Esophagus muscularis mucosa (tissue), 4 donors: ENCODE results near the gene MINPP1. TPM values are rescaled to one million over a fixed set of nuclear protein-coding genes. Genes with fewer than 3 reads are reported as not detected.

Source experiments
- DNase-seq: peaks from one replicate; pipeline ENCODE4 v3.0.0-alpha.2; 2017; ENCODE audit errors: extremely low spot score
- H3K27ac ChIP-seq, 4 donors: fragments of 200-600 bp; sonication (generic); replicated peaks in 1 of 4; 1 replicate in 3 of 4; 2 replicates in 1 of 4; pipeline ENCODE4 v1.5.1; 2016 to 2019; ENCODE audit warnings: mild to moderate bottlenecking in 1 of 4
- H3K27me3 ChIP-seq, 4 donors: fragments of 200-600 bp; sonication (generic); one replicate each; pipeline versions ENCODE4 v1.5.1 to v1.6.0; 2016 to 2019
- H3K36me3 ChIP-seq, 4 donors: fragments of 200-600 bp; sonication (generic); one replicate each; pipeline ENCODE4 v1.5.1; 2016 to 2019
- H3K4me1 ChIP-seq, 4 donors: fragments of 200-600 bp; sonication (generic); one replicate each; pipeline ENCODE4 v1.5.1; 2016 to 2019
- H3K4me3 ChIP-seq, 4 donors: fragments of 200-600 bp; sonication (generic); 1 replicate in 2 of 4; 2 replicates in 2 of 4; pipeline ENCODE4 v1.5.1; 2016 to 2019; ENCODE audit warnings: mild to moderate bottlenecking in 4 of 4, moderate library complexity in 1 of 4
- H3K9me3 ChIP-seq, 4 donors: fragments of 200-600 bp; sonication (generic); 1 replicate in 3 of 4; 2 replicates in 1 of 4; pipeline ENCODE4 v1.5.1; 2016 to 2019
- EP300 ChIP-seq: sonication (generic); formaldehyde crosslinking; IDR thresholded peaks from one replicate; pipeline ENCODE4 v1.6.1; 2017; ENCODE audit warnings: antibody characterized with exemption
- POLR2A ChIP-seq: fragments of 450-650 bp; IDR thresholded peaks from one replicate; pipeline ENCODE4 v1.6.1; 2017; ENCODE audit warnings: antibody characterized with exemption, moderate library complexity, mild to moderate bottlenecking, low read depth
- POLR2AphosphoS5 ChIP-seq, 2 donors: sonication (generic); formaldehyde crosslinking; IDR thresholded peaks; one replicate each; pipeline ENCODE4 v1.6.1; 2017; ENCODE audit warnings: antibody characterized with exemption in 2 of 2
- WGBS: methylation state at CpG from one replicate; pipeline ENCODE4 v1.1.5; 2018; 5-methylcytosine and 5-hydroxymethylcytosine counted together
- intact Hi-C: fragments of 100-400 bp; cut with DNase I; formaldehyde crosslinking; loops from one replicate; pipeline ENCODE4 v1.15.1; 2023
- total RNA-seq, 4 donors: library from RNA; depleted of rRNA; stranded (reverse); fragments of >200 nt; gene quantifications; one replicate each; pipeline versions ENCODE4 v1.1.0 to v1.2.1, GENCODE V29; 2016
- TF ChIP-seq, protein P1 (sequence below), 3 experiments: fragments of 200-600 bp in 2 of 3; fragments of 450-650 bp in 1 of 3; sonication (generic) in 2 of 3; IDR thresholded peaks; one replicate each; pipeline ENCODE4 v1.5.1; 2017 to 2019; ENCODE audit warnings: antibody characterized with exemption in 3 of 3, mild to moderate bottlenecking in 2 of 3, moderate library complexity in 1 of 3

The MINPP1 gene
- total RNA-seq, 4 donors from 2014 or later = 8.1 to 13.3 (median 11.0) TPM

DNA sequence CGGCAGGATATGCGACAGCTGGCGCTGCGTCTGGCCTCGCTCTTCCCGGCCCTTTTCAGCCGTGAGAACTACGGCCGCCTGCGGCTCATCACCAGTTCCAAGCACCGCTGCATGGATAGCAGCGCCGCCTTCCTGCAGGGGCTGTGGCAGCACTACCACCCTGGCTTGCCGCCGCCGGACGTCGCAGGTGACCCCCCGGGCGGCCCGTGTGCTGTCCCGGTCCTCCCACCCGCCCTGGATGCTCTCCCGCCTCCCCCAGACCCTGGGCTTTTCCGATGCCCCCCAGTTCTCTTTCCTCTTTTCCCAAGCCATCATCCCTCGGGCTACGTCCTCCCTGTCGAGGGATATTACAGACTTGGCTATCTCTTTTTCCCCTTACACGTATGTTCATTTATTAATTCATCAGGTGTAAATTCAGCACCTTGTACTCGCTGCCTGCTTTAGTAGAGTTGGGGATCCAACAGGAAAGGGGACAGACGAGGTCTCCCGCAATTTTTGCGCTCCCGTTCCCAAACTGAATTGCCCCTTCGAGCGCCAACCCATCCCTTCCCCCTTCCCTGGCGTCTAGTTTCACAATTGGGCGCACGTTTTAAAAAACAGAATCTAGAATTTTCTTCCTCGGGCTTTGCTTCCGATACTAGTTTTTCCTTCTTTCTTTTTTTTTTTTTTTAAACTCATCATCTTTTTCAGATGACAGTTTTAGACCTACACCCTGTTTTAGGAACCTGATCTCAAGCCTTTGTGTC is 846 bp downstream of the MINPP1 start:
- WGBS = 2% methylated on average over 33 of the region's 41 CpGs
- peaks cover 0 to 19% (median 11%) of the 10 kb centered on the region in 4 donors for H3K36me3 ChIP-seq
- H3K9me3 ChIP-seq = no peaks in the 10 kb centered on the region
- peak overlapping the region; percentile 77 to 92 (median 87) for H3K4me3 ChIP-seq
- no peak for DNase-seq
- no peak for TF ChIP-seq POLR2A
- TF ChIP-seq, protein P1, sequence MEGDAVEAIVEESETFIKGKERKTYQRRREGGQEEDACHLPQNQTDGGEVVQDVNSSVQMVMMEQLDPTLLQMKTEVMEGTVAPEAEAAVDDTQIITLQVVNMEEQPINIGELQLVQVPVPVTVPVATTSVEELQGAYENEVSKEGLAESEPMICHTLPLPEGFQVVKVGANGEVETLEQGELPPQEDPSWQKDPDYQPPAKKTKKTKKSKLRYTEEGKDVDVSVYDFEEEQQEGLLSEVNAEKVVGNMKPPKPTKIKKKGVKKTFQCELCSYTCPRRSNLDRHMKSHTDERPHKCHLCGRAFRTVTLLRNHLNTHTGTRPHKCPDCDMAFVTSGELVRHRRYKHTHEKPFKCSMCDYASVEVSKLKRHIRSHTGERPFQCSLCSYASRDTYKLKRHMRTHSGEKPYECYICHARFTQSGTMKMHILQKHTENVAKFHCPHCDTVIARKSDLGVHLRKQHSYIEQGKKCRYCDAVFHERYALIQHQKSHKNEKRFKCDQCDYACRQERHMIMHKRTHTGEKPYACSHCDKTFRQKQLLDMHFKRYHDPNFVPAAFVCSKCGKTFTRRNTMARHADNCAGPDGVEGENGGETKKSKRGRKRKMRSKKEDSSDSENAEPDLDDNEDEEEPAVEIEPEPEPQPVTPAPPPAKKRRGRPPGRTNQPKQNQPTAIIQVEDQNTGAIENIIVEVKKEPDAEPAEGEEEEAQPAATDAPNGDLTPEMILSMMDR (IDR thresholded peaks at IDR 0.05) = peak; percentile 45 to 58 (median 53)
- intact Hi-C loops = no loop called here
- peak overlapping the region; percentile 78 to 92 (median 84) for H3K27ac ChIP-seq
- H3K4me1 ChIP-seq = peaks cover 15 to 34% (median 28%) of the 10 kb centered on the region in 4 donors
- no peaks in the 10 kb centered on the region for H3K27me3 ChIP-seq

GRCh38 chr10:87506956-87507355 is 2.3 kb downstream of the MINPP1 start:
- WGBS = 89% methylated on average over 3 of the region's 3 CpGs
- no peaks in the 10 kb centered on the region for H3K9me3 ChIP-seq
- peaks cover 15 to 34% (median 28%) of the 10 kb centered on the region in 4 donors for H3K4me1 ChIP-seq
- no peaks in the 10 kb centered on the region for H3K27me3 ChIP-seq
- H3K27ac ChIP-seq = no peak overlapping the region
- peaks cover 0 to 31% (median 18%) of the 10 kb centered on the region in 4 donors for H3K36me3 ChIP-seq
- no peak overlapping the region for H3K4me3 ChIP-seq
- TF ChIP-seq POLR2AphosphoS5 (IDR thresholded peaks at IDR 0.05) (no peak), EP300 (no peak)
- TF ChIP-seq, protein P1 (IDR thresholded peaks at IDR 0.05) = no peak
- DNase-seq = no peak
- intact Hi-C loops = no loop called here

- intact Hi-C loops = no loop called here
- no peaks in the 10 kb centered on the region for H3K9me3 ChIP-seq
- H3K4me3 ChIP-seq = no peak overlapping the region
- TF ChIP-seq, protein P1 (IDR thresholded peaks at IDR 0.05) = no peak
- TF ChIP-seq POLR2A (no peak), POLR2AphosphoS5 (IDR thresholded peaks at IDR 0.05) (no peak), EP300 (no peak)
- no peaks in the 10 kb centered on the region for H3K27me3 ChIP-seq
- H3K27ac ChIP-seq = no peak overlapping the region
- WGBS = 83% methylated on average over 5 of the region's 5 CpGs
- H3K4me1 ChIP-seq = peaks cover 15 to 34% (median 28%) of the 10 kb centered on the region in 4 donors
- peaks cover 0 to 41% (median 22%) of the 10 kb centered on the region in 4 donors for H3K36me3 ChIP-seq
- DNase-seq = no peak
Measured at GRCh38 chr10:87507879-87508483, 3.3 kb downstream of the MINPP1 start.

DNA sequence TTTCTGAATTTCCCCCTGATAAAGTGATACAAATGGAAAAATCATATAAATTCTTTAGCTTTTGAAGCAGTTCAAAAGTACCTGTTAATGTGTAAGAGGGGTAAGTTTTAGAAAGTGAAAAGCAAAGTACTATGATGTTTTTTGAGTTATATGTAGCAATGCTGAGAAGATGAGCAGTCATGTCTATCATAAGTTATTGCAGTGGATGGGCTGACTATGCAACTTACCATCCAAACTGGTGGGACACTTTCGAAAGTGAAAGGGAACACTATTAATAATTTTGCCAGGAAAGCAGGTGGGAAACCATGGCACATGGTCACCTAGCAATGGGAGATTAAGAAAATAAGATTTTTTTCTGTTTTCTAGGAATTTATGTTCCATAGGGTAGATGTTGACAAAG is 4.1 kb downstream of the MINPP1 start:
- no peak overlapping the region for H3K4me3 ChIP-seq
- H3K27ac ChIP-seq = no peak overlapping the region
- DNase-seq = no peak
- H3K4me1 ChIP-seq = peaks cover 15 to 31% (median 27%) of the 10 kb centered on the region in 4 donors
- peaks cover 0 to 50% (median 28%) of the 10 kb centered on the region in 4 donors for H3K36me3 ChIP-seq
- no peaks in the 10 kb centered on the region for H3K9me3 ChIP-seq
- intact Hi-C loops = no loop called here
- WGBS = 95% methylated on average over 1 of the region's 1 CpG
- TF ChIP-seq, protein P1 (IDR thresholded peaks at IDR 0.05) = no peak
- TF ChIP-seq POLR2AphosphoS5 (IDR thresholded peaks at IDR 0.05) = no peak
- no peak for TF ChIP-seq EP300
- TF ChIP-seq POLR2A = no peak
- no peaks in the 10 kb centered on the region for H3K27me3 ChIP-seq
